ENCODE results near the gene LPIN3.
"Not testable (repeated sequence)": the region's sequence is repeated elsewhere in the genome, so short reads cannot be mapped to it uniquely, and the experiment has no call there.

Gene LPIN3

DNA sequence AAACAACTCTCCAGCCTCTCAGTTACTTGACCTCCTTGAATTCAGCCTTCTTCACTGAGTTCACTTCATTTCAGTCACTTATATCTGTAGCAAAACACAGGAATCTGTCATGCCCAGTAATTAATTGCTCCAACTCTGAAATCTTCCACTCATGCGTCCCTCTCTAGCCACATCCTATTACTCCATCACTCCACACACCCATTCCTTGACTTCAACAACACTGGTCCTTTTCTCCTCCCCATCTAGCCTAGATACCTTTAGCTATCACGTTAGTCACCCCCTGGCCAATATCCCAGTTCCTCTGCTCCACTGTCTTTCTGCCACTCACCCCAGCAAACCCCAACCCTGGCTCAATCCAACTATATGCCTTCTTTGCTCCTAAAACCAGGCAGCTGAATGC lies 30.8 kb upstream of the LPIN3 start:
- H3K4me1 ChIP-seq (ENCODE audit: control insufficient read depth, insufficient read depth, low read length), result no peaks in the 10 kb centered on the region
- H3K4me3 ChIP-seq (ENCODE audit: low read length), result no peak overlapping the region
- no peaks in the 10 kb centered on the region for H3K36me3 ChIP-seq (ENCODE audit: control insufficient read depth, insufficient read depth, low read length)
- no peaks in the 10 kb centered on the region for H3K27me3 ChIP-seq (ENCODE audit: control insufficient read depth, insufficient read depth, low read length)
- H3K27ac ChIP-seq (ENCODE audit: low read depth, low read length), result no peak overlapping the region
- no peak overlapping the region for H3K9ac ChIP-seq (ENCODE audit: low read length)

DNA sequence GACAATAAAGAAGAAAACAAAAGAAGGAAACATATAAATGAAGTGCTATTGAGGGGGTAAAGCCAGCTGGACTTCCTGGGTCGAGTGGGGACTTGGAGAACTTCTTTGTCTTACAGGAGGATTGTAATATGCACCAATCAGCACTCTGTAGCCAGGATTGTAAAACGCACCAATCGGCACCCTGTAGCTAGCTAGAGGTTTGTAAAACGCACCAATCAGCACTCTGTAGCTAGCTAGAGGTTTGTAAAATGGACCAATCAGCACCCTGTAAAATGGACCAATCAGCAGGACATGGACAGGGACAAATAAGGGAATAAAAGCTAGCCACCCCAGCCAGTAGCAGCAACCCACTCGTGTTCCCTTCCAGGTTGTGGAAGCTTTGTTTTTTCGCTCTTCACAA lies 28.6 kb upstream of the LPIN3 start:
- not testable (repeated sequence) for H3K4me3 ChIP-seq (ENCODE audit: low read length); H3K36me3 ChIP-seq (ENCODE audit: control insufficient read depth, insufficient read depth, low read length); H3K27ac ChIP-seq (ENCODE audit: low read depth, low read length); H3K9ac ChIP-seq (ENCODE audit: low read length); H3K27me3 ChIP-seq (ENCODE audit: control insufficient read depth, insufficient read depth, low read length); H3K4me1 ChIP-seq (ENCODE audit: control insufficient read depth, insufficient read depth, low read length)

GRCh38 chr20:41314386-41314785 lies 26.2 kb upstream of the LPIN3 start:
- H3K27me3 ChIP-seq (ENCODE audit: control insufficient read depth, insufficient read depth, low read length), result no peaks in the 10 kb centered on the region
- H3K27ac ChIP-seq (ENCODE audit: low read depth, low read length), result peak overlapping the region; percentile 16
- H3K36me3 ChIP-seq (ENCODE audit: control insufficient read depth, insufficient read depth, low read length), result no peaks in the 10 kb centered on the region
- H3K9ac ChIP-seq (ENCODE audit: low read length), result no peak overlapping the region
- H3K4me1 ChIP-seq (ENCODE audit: control insufficient read depth, insufficient read depth, low read length), result peaks cover 2% of the 10 kb centered on the region
- H3K4me3 ChIP-seq (ENCODE audit: low read length), result no peak overlapping the region

GRCh38 chr20:41316051-41316450 lies 24.6 kb upstream of the LPIN3 start:
- Histone ChIP-seq H3K4me3 (ENCODE audit: low read length) (no peak overlapping the region), H3K9ac (ENCODE audit: low read length) (no peak overlapping the region), H3K36me3 (ENCODE audit: control insufficient read depth, insufficient read depth, low read length) (no peaks in the 10 kb centered on the region), H3K4me1 (ENCODE audit: control insufficient read depth, insufficient read depth, low read length) (peaks cover 2% of the 10 kb centered on the region), H3K27me3 (ENCODE audit: control insufficient read depth, insufficient read depth, low read length) (no peaks in the 10 kb centered on the region), H3K27ac (ENCODE audit: low read depth, low read length) (peak overlapping the region; percentile 53)

GRCh38 chr20:41316602-41317545 lies 23.7 kb upstream of the LPIN3 start:
- H3K36me3 ChIP-seq (ENCODE audit: control insufficient read depth, insufficient read depth, low read length), result no peaks in the 10 kb centered on the region
- H3K27ac ChIP-seq (ENCODE audit: low read depth, low read length), result peak overlapping the region; percentile 81
- peaks cover 2% of the 10 kb centered on the region for H3K4me1 ChIP-seq (ENCODE audit: control insufficient read depth, insufficient read depth, low read length)

GRCh38 chr20:41317546-41318270 lies 22.9 kb upstream of the LPIN3 start, which contains the start of gene ZHX3:
Gene ZHX3 (minus strand): TSS chr20:41317731. CDS start chr20:41204916, 112,815 bp downstream.
- Histone ChIP-seq H3K4me3 (ENCODE audit: low read length) (peak within 1 kb of the TSS; percentile 78), H3K27me3 (ENCODE audit: control insufficient read depth, insufficient read depth, low read length) (no peaks in the 10 kb centered on the region), H3K4me1 (ENCODE audit: control insufficient read depth, insufficient read depth, low read length) (peaks cover 2% of the 10 kb centered on the region), H3K9ac (ENCODE audit: low read length) (peak within 1 kb of the TSS; percentile 53), H3K27ac (ENCODE audit: low read depth, low read length) (peak within 1 kb of the TSS; percentile 81), H3K36me3 (ENCODE audit: control insufficient read depth, insufficient read depth, low read length) (no peaks in the 10 kb centered on the region)

More at GRCh38 chr20:41316602-41317545, 23.7 kb upstream of the LPIN3 start:
- H3K4me3 ChIP-seq (ENCODE audit: low read length), result peak overlapping the region; percentile 78
- H3K9ac ChIP-seq (ENCODE audit: low read length), result peak overlapping the region; percentile 53
- no peaks in the 10 kb centered on the region for H3K27me3 ChIP-seq (ENCODE audit: control insufficient read depth, insufficient read depth, low read length)

- H3K36me3 ChIP-seq (ENCODE audit: control insufficient read depth, insufficient read depth, low read length), result no peaks in the 10 kb centered on the region
- peaks cover 2% of the 10 kb centered on the region for H3K4me1 ChIP-seq (ENCODE audit: control insufficient read depth, insufficient read depth, low read length)
- no peak overlapping the region for H3K9ac ChIP-seq (ENCODE audit: low read length)
- H3K27me3 ChIP-seq (ENCODE audit: control insufficient read depth, insufficient read depth, low read length), result no peaks in the 10 kb centered on the region
- H3K4me3 ChIP-seq (ENCODE audit: low read length), result peak overlapping the region; percentile 78
- peak overlapping the region; percentile 61 for H3K27ac ChIP-seq (ENCODE audit: low read depth, low read length)
Measured at GRCh38 chr20:41318271-41318649, 22.4 kb upstream of the LPIN3 start.

DNA sequence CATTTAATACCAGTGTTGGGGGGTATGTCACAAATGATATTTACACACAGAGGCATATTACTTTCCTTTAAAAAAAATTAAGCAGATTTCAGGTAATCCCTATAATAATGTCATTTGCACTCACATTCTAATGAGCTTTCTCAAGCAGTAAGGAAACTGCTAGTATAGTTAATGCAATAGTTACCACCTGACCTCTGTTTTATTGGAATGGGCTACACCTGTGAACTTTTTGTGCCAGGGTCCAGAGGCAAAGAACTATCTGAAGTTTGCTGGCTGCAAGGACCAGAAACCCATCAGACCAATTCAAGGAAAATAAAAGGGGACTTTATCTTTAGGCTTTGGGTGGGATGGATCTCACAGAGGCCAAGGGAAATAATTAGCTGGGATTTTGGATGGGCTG lies 20.2 kb upstream of the LPIN3 start:
- Histone ChIP-seq H3K9ac (ENCODE audit: low read length) (no peak overlapping the region), H3K4me1 (ENCODE audit: control insufficient read depth, insufficient read depth, low read length) (peaks cover 2% of the 10 kb centered on the region), H3K27ac (ENCODE audit: low read depth, low read length) (no peak overlapping the region), H3K4me3 (ENCODE audit: low read length) (no peak overlapping the region), H3K27me3 (ENCODE audit: control insufficient read depth, insufficient read depth, low read length) (no peaks in the 10 kb centered on the region), H3K36me3 (ENCODE audit: control insufficient read depth, insufficient read depth, low read length) (no peaks in the 10 kb centered on the region)

DNA sequence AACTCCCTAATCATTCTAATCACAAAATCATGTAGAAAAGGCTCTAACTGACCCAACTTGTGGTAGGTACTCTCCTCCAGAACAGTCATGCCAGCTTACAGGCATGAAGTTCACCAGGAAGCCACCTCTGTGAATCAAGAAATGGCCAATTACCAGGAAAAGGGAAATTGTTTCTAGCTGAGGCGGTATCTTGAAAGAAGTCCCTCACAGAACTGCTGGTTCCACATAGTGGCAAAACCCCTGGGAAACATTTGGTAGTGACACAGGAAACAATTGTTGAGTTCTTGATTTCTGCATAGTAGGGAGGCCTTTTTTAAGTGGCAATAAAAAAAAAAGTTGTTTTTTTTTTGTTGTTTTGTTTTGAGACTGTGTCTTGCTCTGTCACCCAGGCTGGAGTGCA lies 19.6 kb upstream of the LPIN3 start:
- Histone ChIP-seq H3K27ac (ENCODE audit: low read depth, low read length) (no peak overlapping the region), H3K27me3 (ENCODE audit: control insufficient read depth, insufficient read depth, low read length) (no peaks in the 10 kb centered on the region), H3K36me3 (ENCODE audit: control insufficient read depth, insufficient read depth, low read length) (no peaks in the 10 kb centered on the region), H3K4me1 (ENCODE audit: control insufficient read depth, insufficient read depth, low read length) (peaks cover under 1% of the 10 kb centered on the region), H3K9ac (ENCODE audit: low read length) (no peak overlapping the region), H3K4me3 (ENCODE audit: low read length) (no peak overlapping the region)

- H3K36me3 ChIP-seq (ENCODE audit: control insufficient read depth, insufficient read depth, low read length), result no peaks in the 10 kb centered on the region
- no peak overlapping the region for H3K9ac ChIP-seq (ENCODE audit: low read length)
- H3K27me3 ChIP-seq (ENCODE audit: control insufficient read depth, insufficient read depth, low read length), result no peaks in the 10 kb centered on the region
- H3K4me3 ChIP-seq (ENCODE audit: low read length), result no peak overlapping the region
- peaks cover 13% of the 10 kb centered on the region for H3K4me1 ChIP-seq (ENCODE audit: control insufficient read depth, insufficient read depth, low read length)
- H3K27ac ChIP-seq (ENCODE audit: low read depth, low read length), result no peak overlapping the region
Measured at GRCh38 chr20:41327178-41327577, 13.4 kb upstream of the LPIN3 start.

GRCh38 chr20:41329435-41330342 lies 10.9 kb upstream of the LPIN3 start:
- H3K4me1 ChIP-seq (ENCODE audit: control insufficient read depth, insufficient read depth, low read length), result peaks cover 13% of the 10 kb centered on the region
- H3K36me3 ChIP-seq (ENCODE audit: control insufficient read depth, insufficient read depth, low read length), result no peaks in the 10 kb centered on the region
- H3K27me3 ChIP-seq (ENCODE audit: control insufficient read depth, insufficient read depth, low read length), result no peaks in the 10 kb centered on the region
- H3K9ac ChIP-seq (ENCODE audit: low read length), result no peak overlapping the region
- H3K27ac ChIP-seq (ENCODE audit: low read depth, low read length), result peak overlapping the region; percentile 67
- peak overlapping the region; percentile 26 for H3K4me3 ChIP-seq (ENCODE audit: low read length)

DNA sequence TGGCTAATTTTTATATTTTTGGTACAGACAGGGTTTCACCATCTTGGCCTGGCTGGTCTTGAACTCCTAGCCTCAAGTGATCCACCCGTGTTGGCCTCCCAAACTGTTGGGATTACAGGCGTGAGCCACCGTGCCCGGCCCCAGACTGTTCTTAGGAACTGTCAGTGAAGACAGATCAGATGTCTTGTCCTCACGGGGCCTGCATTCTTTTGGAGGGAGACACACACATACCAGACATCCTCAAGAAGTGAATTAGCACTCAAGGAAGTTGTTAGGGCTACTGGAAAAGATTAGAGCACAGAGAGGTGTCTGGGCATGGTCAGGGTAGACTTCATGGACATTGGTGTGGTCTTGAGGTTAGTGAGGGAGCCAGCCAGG lies 10.3 kb upstream of the LPIN3 start:
- no peaks in the 10 kb centered on the region for H3K36me3 ChIP-seq (ENCODE audit: control insufficient read depth, insufficient read depth, low read length)
- H3K27ac ChIP-seq (ENCODE audit: low read depth, low read length), result no peak overlapping the region
- H3K9ac ChIP-seq (ENCODE audit: low read length), result no peak overlapping the region

More for the DNA sequence above, 10.3 kb upstream of the LPIN3 start:
- Histone ChIP-seq H3K27me3 (ENCODE audit: control insufficient read depth, insufficient read depth, low read length) (no peaks in the 10 kb centered on the region), H3K4me3 (ENCODE audit: low read length) (no peak overlapping the region), H3K4me1 (ENCODE audit: control insufficient read depth, insufficient read depth, low read length) (peaks cover 13% of the 10 kb centered on the region)
